ENCODE results near the gene TWF2. TPM values are rescaled to one million over a fixed set of nuclear protein-coding genes. Genes with fewer than 3 reads are reported as not detected.

Gene TWF2
- total and polyA plus RNA-seq, 2 of the 13 experiments (the other 11 are each of a cell fraction or from before 2014, with no cell fraction given) = 45.5 to 108 TPM

DNA sequence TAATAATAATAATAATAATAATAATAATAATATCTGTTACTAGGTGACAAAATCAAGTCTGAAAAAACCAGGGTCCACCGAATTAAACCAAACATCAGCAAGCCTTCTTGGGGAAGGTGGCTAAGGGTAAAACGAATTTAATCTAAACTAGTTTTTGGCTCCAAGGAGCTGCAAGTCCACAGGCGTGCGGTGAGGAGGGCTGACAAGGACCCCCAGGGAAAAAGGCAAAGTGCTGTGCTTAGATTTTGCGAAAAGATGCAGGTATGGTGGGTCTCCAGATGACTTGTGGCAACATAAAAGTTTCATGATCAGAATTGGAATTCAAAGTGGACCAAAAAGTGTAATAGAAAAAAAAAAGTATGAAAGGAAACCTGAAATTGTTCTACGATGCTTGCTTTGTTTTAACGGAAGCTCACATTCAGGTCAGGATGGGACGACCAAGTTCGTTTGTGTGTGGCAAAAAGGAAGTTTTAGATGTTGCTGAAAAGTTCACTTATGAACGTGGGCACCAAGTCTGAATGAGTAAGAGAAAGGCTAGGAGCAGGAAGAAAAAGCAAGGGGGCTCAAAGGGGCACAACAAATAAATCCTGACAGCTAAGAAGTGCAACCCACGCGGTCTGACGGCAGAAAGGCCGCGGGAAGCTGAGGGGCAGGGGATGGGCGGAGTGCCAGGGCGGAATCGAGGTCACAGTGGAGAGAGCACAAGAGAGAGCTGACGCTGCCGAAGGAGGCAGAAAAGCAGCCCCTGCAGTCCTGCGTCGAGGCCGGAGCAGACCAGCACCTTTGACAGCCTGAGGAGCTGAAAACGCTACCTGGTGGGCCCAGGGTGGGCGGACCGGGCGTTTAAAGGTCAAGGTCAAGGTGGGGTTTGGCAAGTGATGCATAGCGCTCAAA lies 38.4 kb upstream of the TWF2 start (continued):
- TF ChIP-seq TSC22D2 (CRISPR knock-in tag; IDR thresholded peaks at IDR 0.05; ENCODE audit: borderline replicate concordance) (no peak), POLR2G (IDR thresholded peaks at IDR 0.05; ENCODE audit: low read depth, low read length) (peak; percentile 61; the same call in 1 of the 2 replicates), HNF4A (CRISPR knock-in tag; IDR thresholded peaks at IDR 0.05) (peak; percentile 53; the same call in 1 of the 2 replicates), FOXA1 (IDR thresholded peaks at IDR 0.05) (no peak), FOXA1 (CRISPR knock-in tag; IDR thresholded peaks at IDR 0.05) (no peak), ZNF441 (CRISPR knock-in tag; IDR thresholded peaks at IDR 0.05; ENCODE audit: borderline replicate concordance) (peak; percentile 81; the same call in 1 of the 2 replicates), ZC3H13 (CRISPR knock-in tag; IDR thresholded peaks at IDR 0.05) (peak; percentile 80), MYC (CRISPR knock-in tag; IDR thresholded peaks at IDR 0.05; ENCODE audit: borderline replicate concordance) (peak; percentile 14; the same call in 1 of the 2 replicates), ZNF282 (IDR thresholded peaks at IDR 0.05; ENCODE audit: partially characterized antibody) (no peak), ATF4 (CRISPR knock-in tag; IDR thresholded peaks at IDR 0.05) (0 out of 4 replicates have a peak, but pooled peaks of 1 of the 2 experiments have one; percentile 13), ZNF549 (CRISPR knock-in tag; IDR thresholded peaks at IDR 0.05) (no peak), SOX6 (IDR thresholded peaks at IDR 0.05) (no peak), SOX6 (CRISPR knock-in tag; IDR thresholded peaks at IDR 0.05) (peak; percentile 39), ZFP90 (CRISPR knock-in tag; IDR thresholded peaks at IDR 0.05; ENCODE audit: borderline replicate concordance) (peak; percentile 24; the same call in 1 of the 2 replicates), ZNF615 (CRISPR knock-in tag; IDR thresholded peaks at IDR 0.05; ENCODE audit: borderline replicate concordance) (no peak), NFKB2 (CRISPR knock-in tag; IDR thresholded peaks at IDR 0.05; ENCODE audit: borderline replicate concordance) (0 out of 2 replicates have a peak, but pooled peaks have one; percentile 12), NCOR1 (IDR thresholded peaks at IDR 0.05; ENCODE audit: borderline replicate concordance, low read length) (peak; percentile 72), BCL3 (CRISPR knock-in tag; IDR thresholded peaks at IDR 0.05) (no peak), ZNF761 (CRISPR knock-in tag; conservative IDR thresholded peaks at IDR 0.05) (no peak), NR2F6 (IDR thresholded peaks at IDR 0.05) (peak; percentile 73), NR2F6 (CRISPR knock-in tag; IDR thresholded peaks at IDR 0.05) (peak; percentile 44; the same call in 1 of the 2 replicates)
- TF ChIP-seq, protein P1, sequence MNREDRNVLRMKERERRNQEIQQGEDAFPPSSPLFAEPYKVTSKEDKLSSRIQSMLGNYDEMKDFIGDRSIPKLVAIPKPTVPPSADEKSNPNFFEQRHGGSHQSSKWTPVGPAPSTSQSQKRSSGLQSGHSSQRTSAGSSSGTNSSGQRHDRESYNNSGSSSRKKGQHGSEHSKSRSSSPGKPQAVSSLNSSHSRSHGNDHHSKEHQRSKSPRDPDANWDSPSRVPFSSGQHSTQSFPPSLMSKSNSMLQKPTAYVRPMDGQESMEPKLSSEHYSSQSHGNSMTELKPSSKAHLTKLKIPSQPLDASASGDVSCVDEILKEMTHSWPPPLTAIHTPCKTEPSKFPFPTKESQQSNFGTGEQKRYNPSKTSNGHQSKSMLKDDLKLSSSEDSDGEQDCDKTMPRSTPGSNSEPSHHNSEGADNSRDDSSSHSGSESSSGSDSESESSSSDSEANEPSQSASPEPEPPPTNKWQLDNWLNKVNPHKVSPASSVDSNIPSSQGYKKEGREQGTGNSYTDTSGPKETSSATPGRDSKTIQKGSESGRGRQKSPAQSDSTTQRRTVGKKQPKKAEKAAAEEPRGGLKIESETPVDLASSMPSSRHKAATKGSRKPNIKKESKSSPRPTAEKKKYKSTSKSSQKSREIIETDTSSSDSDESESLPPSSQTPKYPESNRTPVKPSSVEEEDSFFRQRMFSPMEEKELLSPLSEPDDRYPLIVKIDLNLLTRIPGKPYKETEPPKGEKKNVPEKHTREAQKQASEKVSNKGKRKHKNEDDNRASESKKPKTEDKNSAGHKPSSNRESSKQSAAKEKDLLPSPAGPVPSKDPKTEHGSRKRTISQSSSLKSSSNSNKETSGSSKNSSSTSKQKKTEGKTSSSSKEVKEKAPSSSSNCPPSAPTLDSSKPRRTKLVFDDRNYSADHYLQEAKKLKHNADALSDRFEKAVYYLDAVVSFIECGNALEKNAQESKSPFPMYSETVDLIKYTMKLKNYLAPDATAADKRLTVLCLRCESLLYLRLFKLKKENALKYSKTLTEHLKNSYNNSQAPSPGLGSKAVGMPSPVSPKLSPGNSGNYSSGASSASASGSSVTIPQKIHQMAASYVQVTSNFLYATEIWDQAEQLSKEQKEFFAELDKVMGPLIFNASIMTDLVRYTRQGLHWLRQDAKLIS (CRISPR knock-in tag; IDR thresholded peaks at IDR 0.05) = 0 out of 2 replicates have a peak, but pooled peaks have one; percentile 13
- TF ChIP-seq, protein P2, sequence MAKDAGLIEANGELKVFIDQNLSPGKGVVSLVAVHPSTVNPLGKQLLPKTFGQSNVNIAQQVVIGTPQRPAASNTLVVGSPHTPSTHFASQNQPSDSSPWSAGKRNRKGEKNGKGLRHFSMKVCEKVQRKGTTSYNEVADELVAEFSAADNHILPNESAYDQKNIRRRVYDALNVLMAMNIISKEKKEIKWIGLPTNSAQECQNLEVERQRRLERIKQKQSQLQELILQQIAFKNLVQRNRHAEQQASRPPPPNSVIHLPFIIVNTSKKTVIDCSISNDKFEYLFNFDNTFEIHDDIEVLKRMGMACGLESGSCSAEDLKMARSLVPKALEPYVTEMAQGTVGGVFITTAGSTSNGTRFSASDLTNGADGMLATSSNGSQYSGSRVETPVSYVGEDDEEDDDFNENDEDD (CRISPR knock-in tag; IDR thresholded peaks at IDR 0.05; ENCODE audit: borderline replicate concordance) = 0 out of 2 replicates have a peak, but pooled peaks have one; percentile 30
